ENCODE results near the gene SLC11A2. TPM values are rescaled to one million over a fixed set of nuclear protein-coding genes. Genes with fewer than 3 reads are reported as not detected.

SLC11A2 gene
- total RNA-seq, 4 donors from 2014 or later, result 22.9 to 71.0 (median 61.4) TPM

DNA sequence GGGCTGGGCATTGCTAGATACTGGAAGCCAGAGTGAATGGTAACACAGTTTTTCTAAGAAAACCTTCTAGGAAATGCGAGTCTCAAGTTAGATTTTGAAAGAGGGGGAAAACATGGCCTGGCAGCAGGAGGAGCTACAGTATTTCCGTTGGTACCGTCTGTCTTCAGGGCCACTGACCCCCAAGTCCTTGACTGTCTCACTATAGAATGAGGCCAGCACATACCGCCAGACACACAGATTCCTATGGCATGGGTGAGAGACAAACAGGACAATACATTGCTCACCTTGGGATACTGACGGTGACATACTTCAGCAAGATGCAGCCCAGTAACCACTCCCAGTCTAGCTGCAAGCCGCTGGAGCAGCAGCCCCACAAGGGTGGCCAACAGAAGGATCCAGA, 21.7 kb downstream of the SLC11A2 start:
- no peaks in the 10 kb centered on the region for H3K27me3 ChIP-seq
- H3K9me3 ChIP-seq, result no peaks in the 10 kb centered on the region
- TF ChIP-seq POLR2A (IDR thresholded peaks at IDR 0.05), result no peak
- TF ChIP-seq CTCF (IDR thresholded peaks at IDR 0.05), result no peak
- H3K27ac ChIP-seq, result no peak overlapping the region
- intact Hi-C loops (cut with DNase I; ENCODE audit: low total_unique reads), result no loop called here
- H3K4me1 ChIP-seq, result peaks cover 0 to under 1% of the 10 kb centered on the region in 2 donors
- no peaks in the 10 kb centered on the region for H3K36me3 ChIP-seq
- H3K4me3 ChIP-seq, result no peak overlapping the region
- no peak for DNase-seq

GRCh38 chr12:51001799-51002198, 24.4 kb downstream of the SLC11A2 start:
- H3K36me3 ChIP-seq, result no peaks in the 10 kb centered on the region
- no peak overlapping the region for H3K27ac ChIP-seq
- intact Hi-C loops (cut with DNase I; ENCODE audit: low total_unique reads), result no loop called here
- no peaks in the 10 kb centered on the region for H3K27me3 ChIP-seq
- no peaks in the 10 kb centered on the region for H3K4me1 ChIP-seq
- H3K9me3 ChIP-seq, result no peaks in the 10 kb centered on the region
- H3K4me3 ChIP-seq, result no peak overlapping the region
- no peak for DNase-seq
- no peak for TF ChIP-seq CTCF (IDR thresholded peaks at IDR 0.05)
- TF ChIP-seq POLR2A (IDR thresholded peaks at IDR 0.05), result no peak

GRCh38 chr12:51000245-51000644, 25.9 kb downstream of the SLC11A2 start:
- intact Hi-C loops (cut with DNase I; ENCODE audit: low total_unique reads), result no loop called here
- Histone ChIP-seq H3K27me3 (no peaks in the 10 kb centered on the region), H3K36me3 (no peaks in the 10 kb centered on the region), H3K27ac (no peak overlapping the region), H3K9me3 (no peaks in the 10 kb centered on the region), H3K4me1 (no peaks in the 10 kb centered on the region), H3K4me3 (no peak overlapping the region)
- DNase-seq, result no peak
- TF ChIP-seq CTCF (IDR thresholded peaks at IDR 0.05) (no peak), POLR2A (IDR thresholded peaks at IDR 0.05) (no peak)

- intact Hi-C loops (cut with DNase I; ENCODE audit: low total_unique reads), result no loop called here
- Histone ChIP-seq H3K4me3 (no peak overlapping the region), H3K9me3 (no peaks in the 10 kb centered on the region), H3K36me3 (no peaks in the 10 kb centered on the region), H3K27me3 (no peaks in the 10 kb centered on the region), H3K4me1 (no peaks in the 10 kb centered on the region), H3K27ac (no peak overlapping the region)
- no peak for DNase-seq
- TF ChIP-seq POLR2A (IDR thresholded peaks at IDR 0.05), result no peak
- TF ChIP-seq CTCF (IDR thresholded peaks at IDR 0.05), result no peak
These were observed 27.1 kb downstream of the SLC11A2 start for GRCh38 chr12:50999093-50999492.

DNA sequence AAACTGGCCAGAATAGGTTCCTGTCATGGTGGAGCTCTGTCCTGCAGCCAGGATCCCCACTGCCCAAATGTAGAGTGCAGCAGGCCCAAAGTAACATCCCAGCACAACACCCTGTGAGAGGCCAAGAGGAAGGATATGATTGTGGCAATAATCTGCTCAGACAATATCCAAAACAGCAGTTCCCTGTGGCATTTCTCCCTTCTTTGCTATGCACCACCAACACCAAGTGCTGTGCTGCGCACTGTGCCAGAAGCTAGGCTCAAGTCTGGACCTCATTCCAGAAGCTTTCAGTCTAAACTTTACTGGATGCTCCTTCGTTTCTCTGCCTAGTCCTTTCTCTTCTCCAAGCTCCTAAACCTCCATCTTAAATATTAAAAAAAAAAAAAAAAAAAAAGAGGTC, 33.4 kb downstream of the SLC11A2 start:
- intact Hi-C loops (cut with DNase I; ENCODE audit: low total_unique reads), result no loop called here
- Histone ChIP-seq H3K9me3 (no peaks in the 10 kb centered on the region), H3K27ac (no peak overlapping the region), H3K4me3 (no peak overlapping the region), H3K27me3 (no peaks in the 10 kb centered on the region), H3K4me1 (no peaks in the 10 kb centered on the region), H3K36me3 (no peaks in the 10 kb centered on the region)
- no peak for TF ChIP-seq CTCF (IDR thresholded peaks at IDR 0.05)
- no peak for TF ChIP-seq POLR2A (IDR thresholded peaks at IDR 0.05)
- DNase-seq, result no peak
